HepG2 (cell line): ENCODE measurements around the gene MAPKAPK3. TPM values are rescaled to one million over a fixed set of nuclear protein-coding genes. Genes with fewer than 3 reads are reported as not detected.

Source experiments
- ATAC-seq: fragments of 200-7000 bp; cut with Tn5 transposase; 3 replicates; pipeline ENCODE4 v1.9.1; 2020; ENCODE audit warnings: mild to moderate bottlenecking, moderate library complexity
- BruUV-seq: library from RNA; stranded (reverse); fragments of 400-500 nt; replicated peaks from 2 replicates; lab custom pipeline; 2021; lab: Mats Ljungman, UMichigan
- CTCF ChIA-PET: fragments of 300-600 bp; formaldehyde crosslinking; extraction: SDS; loops from one replicate; lab custom pipeline; 2021; ENCODE audit warnings: low total read pairs, inconsistent platforms, low intra/inter-chr PET ratio; lab: Yijun Ruan, JAX
- POLR2A ChIA-PET: fragments of 350-600 bp; sonication (Branson Sonifier 250); formaldehyde crosslinking; loops from one replicate; lab custom pipeline; 2020; ENCODE audit warnings: antibody characterized with exemption, inconsistent platforms; lab: Yijun Ruan, JAX
- DNase-seq: peaks from one replicate; pipeline ENCODE4 v3.0.0-alpha.2; 2015; ENCODE audit warnings: low spot score
- FAIRE-seq: peaks from 3 replicates; lab custom pipeline; 2011; peaks lifted over from hg19 to GRCh38; lab: Jason Lieb, UNC
- H2AFZ ChIP-seq: one replicate; pipeline ENCODE4 v1.6.1; 2011; ENCODE audit warnings: low read length, inconsistent platforms
- H3K27ac ChIP-seq: fragments of 300-600 bp; 3 replicates; pipeline ENCODE4 v1.8.0; 2011; ENCODE audit warnings: mixed run types, mild to moderate bottlenecking, mixed read lengths, low read length, inconsistent platforms; ENCODE audit not compliant: insufficient read depth; ENCODE audit errors: extremely low read length
- H3K27me3 ChIP-seq, 2 experiments: fragments of 200-600 bp in 1 of 2; 2 replicates in 1 of 2; 3 replicates in 1 of 2; pipeline versions ENCODE4 v1.6.0 to v1.8.0; 2011; ENCODE audit warnings: low read length in 2 of 2, mild to moderate bottlenecking in 2 of 2, moderate library complexity in 2 of 2, inconsistent platforms in 1 of 2; ENCODE audit not compliant: insufficient read depth in 2 of 2, control insufficient read depth in 1 of 2
- H3K36me3 ChIP-seq, 2 experiments: fragments of 200-600 bp in 1 of 2; replicated peaks in 1 of 2; 2 replicates in 1 of 2; 3 replicates in 1 of 2; pipeline versions ENCODE4 v1.5.1 to v1.8.0; 2011; ENCODE audit warnings: low read length in 2 of 2, inconsistent platforms in 1 of 2; ENCODE audit not compliant: insufficient read depth in 2 of 2, control insufficient read depth in 1 of 2
- H3K4me1 ChIP-seq: 2 replicates; pipeline ENCODE4 v1.5.1; 2012; ENCODE audit warnings: low read length, inconsistent platforms; ENCODE audit not compliant: insufficient read depth
- H3K4me2 ChIP-seq: 2 replicates; pipeline ENCODE4 v1.6.0; 2011; ENCODE audit warnings: low read depth, low read length, inconsistent platforms
- H3K4me3 ChIP-seq, 3 experiments: fragments of 200-600 bp in 1 of 3; sonication (generic), shearing (Covaris generic) in 1 of 3; replicated peaks in 1 of 3; 2 replicates each; pipeline ENCODE4 v1.5.1; 2011 to 2016; ENCODE audit warnings: low read length in 3 of 3, inconsistent platforms in 2 of 3, low read depth in 2 of 3, mild to moderate bottlenecking in 2 of 3, control low read depth in 1 of 3, mixed read lengths in 1 of 3; ENCODE audit not compliant: insufficient read depth in 1 of 3
- H3K79me2 ChIP-seq: one replicate; pipeline ENCODE4 v1.6.1; 2011; ENCODE audit warnings: low read length, inconsistent platforms; ENCODE audit not compliant: insufficient read depth
- H3K9ac ChIP-seq: 2 replicates; pipeline ENCODE4 v1.6.0; 2011; ENCODE audit warnings: mild to moderate bottlenecking, low read depth, low read length, inconsistent platforms; ENCODE audit not compliant: insufficient read depth
- H3K9me3 ChIP-seq: 2 replicates; pipeline ENCODE4 v1.5.1; 2012; ENCODE audit warnings: mild to moderate bottlenecking, low read length
- H4K20me1 ChIP-seq: 2 replicates; pipeline ENCODE4 v1.6.0; 2011; ENCODE audit warnings: inconsistent platforms, mild to moderate bottlenecking, low read length, moderate library complexity; ENCODE audit not compliant: insufficient read depth
- EEA1 ChIP-seq: sonication (generic); formaldehyde crosslinking; IDR thresholded peaks from 2 replicates; pipeline ENCODE4 v1.5.1; 2020; ENCODE audit warnings: mild to moderate bottlenecking, missing genetic modification reagents, borderline replicate concordance
- FOSL2 ChIP-seq: sonication (generic); formaldehyde crosslinking; IDR thresholded peaks from 2 replicates; pipeline ENCODE4 v1.4.0; 2020; ENCODE audit warnings: missing genetic modification reagents
- HCFC1 ChIP-seq: fragments of 150-350 bp; IDR thresholded peaks from 2 replicates; pipeline ENCODE4 v1.6.1; 2014; ENCODE audit warnings: low read depth, low read length
- HMGXB4 ChIP-seq, 2 experiments: sonication (generic) in 1 of 2; formaldehyde crosslinking in 1 of 2; IDR thresholded peaks; 2 replicates each; pipeline versions ENCODE4 v1.4.0 to v1.6.1; 2018 to 2020; ENCODE audit warnings: missing genetic modification reagents in 2 of 2, borderline replicate concordance in 1 of 2, low read depth in 1 of 2, mild to moderate bottlenecking in 1 of 2, missing biosample characterization in 1 of 2
- NFIC ChIP-seq: IDR thresholded peaks from 2 replicates; pipeline ENCODE4 v1.6.1; 2012; ENCODE audit warnings: mild to moderate bottlenecking, low read length, inconsistent platforms
- PAXIP1 ChIP-seq: sonication (generic); formaldehyde crosslinking; conservative IDR thresholded peaks from 2 replicates; pipeline ENCODE4 v1.4.0; 2020; ENCODE audit warnings: mild to moderate bottlenecking, missing genetic modification reagents, moderate library complexity
- PRDM15 ChIP-seq: sonication (generic); formaldehyde crosslinking; IDR thresholded peaks from 2 replicates; pipeline ENCODE4 v1.4.0; 2020; ENCODE audit warnings: missing genetic modification reagents
- SRSF4 ChIP-seq: fragments of 200-400 bp; formaldehyde crosslinking; IDR thresholded peaks from one replicate; pipeline ENCODE4 v1.6.1; 2018; ENCODE audit warnings: mild to moderate bottlenecking, low read depth, low read length, moderate library complexity; ENCODE audit not compliant: poor library complexity, severe bottlenecking
- ZFYVE20 ChIP-seq: sonication (generic); formaldehyde crosslinking; IDR thresholded peaks from 2 replicates; pipeline ENCODE4 v1.8.0; 2023; ENCODE audit warnings: low read depth, mild to moderate bottlenecking, moderate library complexity, missing genetic modification reagents, borderline replicate concordance
- ZNF205 ChIP-seq: IDR thresholded peaks from 2 replicates; pipeline ENCODE4 v1.6.1; 2018; ENCODE audit warnings: missing biosample characterization, missing genetic modification reagents
- ZNF251 ChIP-seq: sonication (generic); formaldehyde crosslinking; IDR thresholded peaks from 2 replicates; pipeline ENCODE4 v1.9.0; 2021; ENCODE audit warnings: mild to moderate bottlenecking, missing genetic modification reagents
- ZNF772 ChIP-seq: sonication (generic); formaldehyde crosslinking; IDR thresholded peaks from 2 replicates; pipeline ENCODE4 v1.5.0; 2020; ENCODE audit warnings: mild to moderate bottlenecking, missing genetic modification reagents
- ZSCAN20 ChIP-seq: sonication (generic); formaldehyde crosslinking; IDR thresholded peaks from 2 replicates; pipeline ENCODE4 v1.4.0; 2020; ENCODE audit warnings: missing genetic modification reagents, mild to moderate bottlenecking, borderline replicate concordance
- WGBS: methylation state at CpG from one replicate; pipeline ENCODE4 v1.1.6; 2017; ENCODE audit warnings: low lambda C conversion rate; 5-methylcytosine and 5-hydroxymethylcytosine counted together
- in situ Hi-C: cut with HindIII; loops from 2 replicates; pipeline ENCODE4 v1.10.0; 2017; ENCODE audit warnings: low pct_unique_long_range_greater_than_20kb; ENCODE audit not compliant: extremely low pct_ligation_motif_present
- intact Hi-C: fragments of 100-400 bp; cut with micrococcal nuclease; formaldehyde crosslinking; loops from one replicate; pipeline ENCODE4 v1.10.0; 2022; ENCODE audit not compliant: unreplicated experiment
- polyA plus RNA-seq, 8 experiments: library from polyadenylated mRNA; depleted of rRNA in 3 of 8; stranded (reverse) in 7 of 8; unstranded in 1 of 8; fragments of >200 nt; fragmentation: Illumina TruSeq in 4 of 8; extraction: Trizol in 4 of 8; gene quantifications; 2 replicates each; pipeline versions ENCODE4 v1.2.1 to v1.2.3, GENCODE V29; 2011 to 2016; ENCODE audit warnings: low read depth in 4 of 8, missing spikeins in 1 of 8, mixed read lengths in 1 of 8; ENCODE audit not compliant: insufficient read depth in 1 of 8
- total RNA-seq, 5 experiments: library from RNA; depleted of rRNA; stranded (reverse); fragments of >200 nt; fragmentation: Illumina TruSeq; extraction: Trizol; gene quantifications; 2 replicates each; pipeline ENCODE4 v1.2.3, GENCODE V29; 2016; ENCODE audit warnings: low read depth in 1 of 5

MAPKAPK3 gene
- total and polyA plus RNA-seq, 2 of the 13 experiments (the other 11 are each of a cell fraction or from before 2014, with no cell fraction given) = 39.9 to 41.2 TPM

- intact Hi-C loops = no loop called here
- Histone ChIP-seq H3K4me3 (no peak overlapping the region), H2AFZ (no peak overlapping the region), H3K9me3 (no peaks in the 10 kb centered on the region), H3K4me2 (no peak overlapping the region), H4K20me1 (no peaks in the 10 kb centered on the region), H3K79me2 (no peaks in the 10 kb centered on the region), H3K4me1 (peaks cover 20% of the 10 kb centered on the region), H3K9ac (no peak overlapping the region), H3K27me3 (no peaks in the 10 kb centered on the region), H3K36me3 (peaks cover 3 to 10% of the 10 kb centered on the region in 2 experiments; a peak in 2 of 5 replicates), H3K27ac (no peak overlapping the region)
- WGBS = no CpG with 5 or more reads among the region's 2 CpGs
- ATAC-seq (peak; percentile 69), DNase-seq (peak; percentile 45), FAIRE-seq (no peak)
- in situ Hi-C loops = no loop called here
- ChIA-PET CTCF (no interaction called here), POLR2A (interaction anchor here (0.8 kb wide), 1 partner anchor 287 kb away, joined by 3 read pairs; no protein-coding TSS in a partner anchor)
- no TSS peak for BruUV-seq
- TF ChIP-seq SRSF4 (no peak), ZSCAN20 (no peak), PAXIP1 (CRISPR knock-in tag) (no peak), ZNF251 (CRISPR knock-in tag) (no peak), ZFYVE20 (no peak), HCFC1 (no peak), PRDM15 (CRISPR knock-in tag) (no peak), NFIC (no peak), HMGXB4 (CRISPR knock-in tag; IDR thresholded peaks at IDR 0.05; ENCODE audit: borderline replicate concordance in 1 of 2, low read depth in 1 of 2) (no peak), FOSL2 (peak; percentile 65; the same call in 1 of the 2 replicates), ZNF205 (no peak), EEA1 (CRISPR knock-in tag) (no peak), ZNF772 (CRISPR knock-in tag) (no peak)
Measured at GRCh38 chr3:50624634-50625033, 7.7 kb downstream of the MAPKAPK3 start.
